Measurements from ENCODE around the gene HAUS8. TPM values are rescaled to one million over a fixed set of nuclear protein-coding genes. Genes with fewer than 3 reads are reported as not detected.

HAUS8 gene
- polyA plus RNA-seq, 1 donor from 2014 or later: 3.6 TPM

DNA sequence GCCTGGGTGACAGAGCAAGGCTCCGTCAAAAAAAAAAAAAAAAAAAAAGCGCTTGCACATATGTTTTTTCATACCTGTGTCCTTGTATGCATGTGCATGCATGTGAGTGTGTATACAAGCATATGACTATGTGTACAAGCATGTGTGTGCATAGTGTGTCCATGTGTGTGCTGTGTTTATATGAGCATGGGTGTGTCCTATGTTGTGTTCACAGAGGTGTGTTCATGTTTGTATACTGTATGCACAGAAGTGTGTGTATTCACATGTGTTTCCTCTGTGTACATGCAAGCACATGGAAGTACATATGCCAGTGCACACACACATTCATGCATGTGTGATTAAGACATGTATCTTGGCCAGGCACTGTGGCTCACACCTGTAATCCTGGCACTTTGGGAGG, 17.4 kb upstream of the HAUS8 start:
- TF ChIP-seq EP300 (conservative IDR thresholded peaks at IDR 0.05; ENCODE audit: poor library complexity, severe bottlenecking) (no peak), SMC3 (conservative IDR thresholded peaks at IDR 0.05; ENCODE audit: poor library complexity) (no peak), MXI1 (conservative IDR thresholded peaks at IDR 0.05; ENCODE audit: poor library complexity, severe bottlenecking) (no peak), RAD21 (conservative IDR thresholded peaks at IDR 0.05) (no peak), POLR2AphosphoS5 (IDR thresholded peaks at IDR 0.05) (no peak), TAF1 (IDR thresholded peaks at IDR 0.05; ENCODE audit: low read depth) (no peak), EZH2 (IDR thresholded peaks at IDR 0.05; ENCODE audit: borderline replicate concordance, insufficient read depth, low read length, poor library complexity, severe bottlenecking) (no peak)
- TF ChIP-seq, protein P1, sequence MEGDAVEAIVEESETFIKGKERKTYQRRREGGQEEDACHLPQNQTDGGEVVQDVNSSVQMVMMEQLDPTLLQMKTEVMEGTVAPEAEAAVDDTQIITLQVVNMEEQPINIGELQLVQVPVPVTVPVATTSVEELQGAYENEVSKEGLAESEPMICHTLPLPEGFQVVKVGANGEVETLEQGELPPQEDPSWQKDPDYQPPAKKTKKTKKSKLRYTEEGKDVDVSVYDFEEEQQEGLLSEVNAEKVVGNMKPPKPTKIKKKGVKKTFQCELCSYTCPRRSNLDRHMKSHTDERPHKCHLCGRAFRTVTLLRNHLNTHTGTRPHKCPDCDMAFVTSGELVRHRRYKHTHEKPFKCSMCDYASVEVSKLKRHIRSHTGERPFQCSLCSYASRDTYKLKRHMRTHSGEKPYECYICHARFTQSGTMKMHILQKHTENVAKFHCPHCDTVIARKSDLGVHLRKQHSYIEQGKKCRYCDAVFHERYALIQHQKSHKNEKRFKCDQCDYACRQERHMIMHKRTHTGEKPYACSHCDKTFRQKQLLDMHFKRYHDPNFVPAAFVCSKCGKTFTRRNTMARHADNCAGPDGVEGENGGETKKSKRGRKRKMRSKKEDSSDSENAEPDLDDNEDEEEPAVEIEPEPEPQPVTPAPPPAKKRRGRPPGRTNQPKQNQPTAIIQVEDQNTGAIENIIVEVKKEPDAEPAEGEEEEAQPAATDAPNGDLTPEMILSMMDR (IDR thresholded peaks at IDR 0.05; ENCODE audit: poor library complexity, severe bottlenecking): no peak
- TF ChIP-seq, protein P2, sequence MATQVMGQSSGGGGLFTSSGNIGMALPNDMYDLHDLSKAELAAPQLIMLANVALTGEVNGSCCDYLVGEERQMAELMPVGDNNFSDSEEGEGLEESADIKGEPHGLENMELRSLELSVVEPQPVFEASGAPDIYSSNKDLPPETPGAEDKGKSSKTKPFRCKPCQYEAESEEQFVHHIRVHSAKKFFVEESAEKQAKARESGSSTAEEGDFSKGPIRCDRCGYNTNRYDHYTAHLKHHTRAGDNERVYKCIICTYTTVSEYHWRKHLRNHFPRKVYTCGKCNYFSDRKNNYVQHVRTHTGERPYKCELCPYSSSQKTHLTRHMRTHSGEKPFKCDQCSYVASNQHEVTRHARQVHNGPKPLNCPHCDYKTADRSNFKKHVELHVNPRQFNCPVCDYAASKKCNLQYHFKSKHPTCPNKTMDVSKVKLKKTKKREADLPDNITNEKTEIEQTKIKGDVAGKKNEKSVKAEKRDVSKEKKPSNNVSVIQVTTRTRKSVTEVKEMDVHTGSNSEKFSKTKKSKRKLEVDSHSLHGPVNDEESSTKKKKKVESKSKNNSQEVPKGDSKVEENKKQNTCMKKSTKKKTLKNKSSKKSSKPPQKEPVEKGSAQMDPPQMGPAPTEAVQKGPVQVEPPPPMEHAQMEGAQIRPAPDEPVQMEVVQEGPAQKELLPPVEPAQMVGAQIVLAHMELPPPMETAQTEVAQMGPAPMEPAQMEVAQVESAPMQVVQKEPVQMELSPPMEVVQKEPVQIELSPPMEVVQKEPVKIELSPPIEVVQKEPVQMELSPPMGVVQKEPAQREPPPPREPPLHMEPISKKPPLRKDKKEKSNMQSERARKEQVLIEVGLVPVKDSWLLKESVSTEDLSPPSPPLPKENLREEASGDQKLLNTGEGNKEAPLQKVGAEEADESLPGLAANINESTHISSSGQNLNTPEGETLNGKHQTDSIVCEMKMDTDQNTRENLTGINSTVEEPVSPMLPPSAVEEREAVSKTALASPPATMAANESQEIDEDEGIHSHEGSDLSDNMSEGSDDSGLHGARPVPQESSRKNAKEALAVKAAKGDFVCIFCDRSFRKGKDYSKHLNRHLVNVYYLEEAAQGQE (IDR thresholded peaks at IDR 0.05; ENCODE audit: borderline replicate concordance): no peak
- no peaks in the 10 kb centered on the region for H3K9me2 ChIP-seq (ENCODE audit: insufficient read depth, low read length)
- H3K9ac ChIP-seq (ENCODE audit: low read length): no peak overlapping the region
- H3K27ac ChIP-seq (ENCODE audit: low read length): no peak overlapping the region
- H4K20me1 ChIP-seq (ENCODE audit: insufficient read depth): no peaks in the 10 kb centered on the region
- no peak overlapping the region for H3K4me3 ChIP-seq (ENCODE audit: low read length)
- no peaks in the 10 kb centered on the region for H3K27me3 ChIP-seq (ENCODE audit: insufficient read depth, low read depth, low read length)
- no peak overlapping the region for H2AFZ ChIP-seq (ENCODE audit: low read depth, low read length)
- no peaks in the 10 kb centered on the region for H3K9me3 ChIP-seq (ENCODE audit: low read length)
- H3F3A ChIP-seq (ENCODE audit: insufficient read depth, low read length, poor library complexity, severe bottlenecking): no peaks in the 10 kb centered on the region
- no peak overlapping the region for H3K4me2 ChIP-seq (ENCODE audit: low read length)
- no peaks in the 10 kb centered on the region for H3K36me3 ChIP-seq (ENCODE audit: insufficient read depth, low read length)
- H3K79me2 ChIP-seq (replicated peaks; ENCODE audit: insufficient read depth, low read length): peaks cover 6% of the 10 kb centered on the region

DNA sequence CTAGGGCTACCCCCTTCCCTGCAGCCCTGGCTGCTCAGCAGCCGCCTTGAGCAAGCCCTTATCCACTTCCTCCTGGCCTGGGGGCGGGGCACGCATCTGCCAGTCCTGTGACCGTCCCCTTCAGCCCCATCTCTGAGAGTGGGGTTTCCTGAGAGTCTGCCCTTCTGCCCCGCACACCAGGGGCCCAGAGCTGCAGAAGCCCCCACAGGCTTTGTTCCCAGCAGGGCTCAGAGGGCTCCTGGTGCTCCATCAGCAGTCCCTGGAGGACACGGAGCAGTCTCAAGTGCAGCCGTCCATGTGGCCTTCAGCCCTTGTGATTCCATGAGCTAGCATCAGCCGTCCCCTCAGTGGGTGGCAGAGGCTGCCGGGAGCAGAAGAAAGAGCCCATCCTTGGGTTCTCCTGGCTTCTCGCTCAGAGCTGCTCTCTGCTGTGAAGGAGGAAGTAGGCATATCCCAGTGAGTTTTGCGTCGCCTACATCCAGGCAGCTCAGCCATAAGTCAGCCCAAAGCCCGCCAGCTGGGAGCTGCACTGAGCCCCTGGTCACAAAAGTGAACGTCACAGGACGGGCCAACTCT, 16.6 kb upstream of the HAUS8 start:
- no peaks in the 10 kb centered on the region for H3K9me2 ChIP-seq (ENCODE audit: insufficient read depth, low read length)
- H3K79me2 ChIP-seq (replicated peaks; ENCODE audit: insufficient read depth, low read length): peaks cover 6% of the 10 kb centered on the region
- no peaks in the 10 kb centered on the region for H4K20me1 ChIP-seq (ENCODE audit: insufficient read depth)
- H3K9me3 ChIP-seq (ENCODE audit: low read length): no peaks in the 10 kb centered on the region
- no peak overlapping the region for H3K9ac ChIP-seq (ENCODE audit: low read length)
- no peak overlapping the region for H3K4me2 ChIP-seq (ENCODE audit: low read length)
- H2AFZ ChIP-seq (ENCODE audit: low read depth, low read length): no peak overlapping the region
- H3K36me3 ChIP-seq (ENCODE audit: insufficient read depth, low read length): no peaks in the 10 kb centered on the region
- H3K4me3 ChIP-seq (ENCODE audit: low read length): no peak overlapping the region
- no peaks in the 10 kb centered on the region for H3K27me3 ChIP-seq (ENCODE audit: insufficient read depth, low read depth, low read length)
- no peak overlapping the region for H3K27ac ChIP-seq (ENCODE audit: low read length)
- H3F3A ChIP-seq (ENCODE audit: insufficient read depth, low read length, poor library complexity, severe bottlenecking): no peaks in the 10 kb centered on the region
- TF ChIP-seq, protein P2 (IDR thresholded peaks at IDR 0.05; ENCODE audit: borderline replicate concordance): no peak
- no peak for TF ChIP-seq TAF1 (IDR thresholded peaks at IDR 0.05; ENCODE audit: low read depth)

All from neural cell (in vitro differentiated cells).